Activated CD8-positive, alpha-beta T cell treated with anti-CD3 and anti-CD28 coated beads for 36 hours (primary cell): ENCODE results near the gene BLVRA. TPM values are rescaled to one million over a fixed set of nuclear protein-coding genes. Genes with fewer than 3 reads are reported as not detected.

ENCODE experiments used
- ATAC-seq: fragments of 200-7000 bp; cut with Tn5 transposase; one replicate; pipeline ENCODE4 v1.10.0; 2021; ENCODE audit warnings: mild to moderate bottlenecking, moderate library complexity
- CTCF ChIA-PET: fragments of 350-600 bp; sonication (Branson Sonifier 250); formaldehyde crosslinking; loops from one replicate; lab custom pipeline; 2021; ENCODE audit warnings: antibody characterized with exemption; lab: Charles Lee
- POLR2A ChIA-PET: fragments of 350-600 bp; sonication (Branson Sonifier 250); formaldehyde crosslinking; loops from one replicate; lab custom pipeline; 2021; ENCODE audit warnings: antibody characterized with exemption; lab: Charles Lee
- DNase-seq: peaks from one replicate; pipeline ENCODE4 v3.0.0-alpha.2; 2020
- H3K27ac Mint-ChIP-seq: one replicate; pipeline ENCODE4 v1.8.0; 2021; ENCODE audit warnings: mild to moderate bottlenecking, mixed read lengths
- H3K27me3 Mint-ChIP-seq: one replicate; pipeline ENCODE4 v1.8.0; 2021; ENCODE audit warnings: mixed read lengths
- H3K36me3 Mint-ChIP-seq: one replicate; pipeline ENCODE4 v1.8.0; 2021; ENCODE audit warnings: low read depth, mixed read lengths
- H3K4me1 Mint-ChIP-seq: one replicate; pipeline ENCODE4 v1.8.0; 2021; ENCODE audit warnings: low read depth, mixed read lengths
- H3K4me3 Mint-ChIP-seq: one replicate; pipeline ENCODE4 v1.8.0; 2021; ENCODE audit warnings: mild to moderate bottlenecking, moderate library complexity, mixed read lengths
- H3K9me3 Mint-ChIP-seq: one replicate; pipeline ENCODE4 v1.8.0; 2021; ENCODE audit warnings: mixed read lengths
- intact Hi-C: fragments of 100-400 bp; cut with micrococcal nuclease; formaldehyde crosslinking; loops from one replicate; pipeline ENCODE4 v1.10.0; 2022
- total RNA-seq, 2 experiments: library from RNA; stranded (reverse); gene quantifications; one replicate each; pipeline ENCODE4 v1.2.3, GENCODE V29; 2021
- TF ChIP-seq, protein P1 (sequence below): fragments of 200-600 bp; IDR thresholded peaks from one replicate; pipeline ENCODE4 v1.8.0; 2022; ENCODE audit warnings: antibody characterized with exemption, mild to moderate bottlenecking

The BLVRA gene
- total RNA-seq, 2 experiments from 2014 or later: 30.9 to 34.2 TPM

DNA sequence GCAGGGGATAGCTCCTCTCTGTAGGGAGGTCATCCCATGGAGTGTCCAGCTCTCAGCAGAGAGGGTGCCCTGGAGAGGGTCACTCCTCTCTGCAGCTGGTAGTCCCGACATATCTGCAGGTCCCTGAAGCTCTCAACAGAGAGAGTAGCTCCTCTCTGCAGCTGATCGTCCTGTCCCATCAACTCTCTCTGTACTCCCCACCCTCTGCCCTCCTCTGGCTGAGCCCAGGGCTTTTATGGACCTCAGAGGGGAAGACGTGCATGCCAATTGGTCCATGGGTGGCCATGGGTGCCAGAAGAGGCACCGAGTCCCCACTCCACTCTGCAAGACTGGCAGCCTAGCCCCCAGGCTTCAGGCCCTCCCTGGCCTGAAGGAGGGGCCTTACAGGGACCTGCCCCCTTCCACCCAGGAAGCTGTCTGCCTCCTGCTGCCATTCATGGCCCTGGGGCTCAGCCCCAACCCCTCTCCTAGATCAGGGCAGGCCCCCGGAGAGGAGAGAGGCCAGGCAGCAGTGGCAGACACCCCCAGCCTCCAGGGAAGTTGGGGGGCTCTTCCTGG is 9.0 kb upstream of the BLVRA start:
- Mint-ChIP-seq H3K9me3 (no peaks in the 10 kb centered on the region), H3K36me3 (no peaks in the 10 kb centered on the region), H3K27ac (no peak overlapping the region), H3K4me3 (no peak overlapping the region), H3K4me1 (peaks cover 15% of the 10 kb centered on the region), H3K27me3 (peaks cover 6% of the 10 kb centered on the region)
- ChIA-PET CTCF (interaction anchor here (1.2 to 1.7 kb wide), 2 partner anchors 50 to 167 kb away, joined by 3 to 4 read pairs; partner anchors contain the start of gene STK17A), POLR2A (interaction anchor here (1.1 to 1.4 kb wide), 3 partner anchors 9 to 20 kb away, joined by 3 to 5 read pairs (median 5); partner anchors contain the start of genes BLVRA and COA1)
- intact Hi-C loops: no loop called here
- TF ChIP-seq, protein P1, sequence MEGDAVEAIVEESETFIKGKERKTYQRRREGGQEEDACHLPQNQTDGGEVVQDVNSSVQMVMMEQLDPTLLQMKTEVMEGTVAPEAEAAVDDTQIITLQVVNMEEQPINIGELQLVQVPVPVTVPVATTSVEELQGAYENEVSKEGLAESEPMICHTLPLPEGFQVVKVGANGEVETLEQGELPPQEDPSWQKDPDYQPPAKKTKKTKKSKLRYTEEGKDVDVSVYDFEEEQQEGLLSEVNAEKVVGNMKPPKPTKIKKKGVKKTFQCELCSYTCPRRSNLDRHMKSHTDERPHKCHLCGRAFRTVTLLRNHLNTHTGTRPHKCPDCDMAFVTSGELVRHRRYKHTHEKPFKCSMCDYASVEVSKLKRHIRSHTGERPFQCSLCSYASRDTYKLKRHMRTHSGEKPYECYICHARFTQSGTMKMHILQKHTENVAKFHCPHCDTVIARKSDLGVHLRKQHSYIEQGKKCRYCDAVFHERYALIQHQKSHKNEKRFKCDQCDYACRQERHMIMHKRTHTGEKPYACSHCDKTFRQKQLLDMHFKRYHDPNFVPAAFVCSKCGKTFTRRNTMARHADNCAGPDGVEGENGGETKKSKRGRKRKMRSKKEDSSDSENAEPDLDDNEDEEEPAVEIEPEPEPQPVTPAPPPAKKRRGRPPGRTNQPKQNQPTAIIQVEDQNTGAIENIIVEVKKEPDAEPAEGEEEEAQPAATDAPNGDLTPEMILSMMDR: no peak
- no peak for DNase-seq
- no peak for ATAC-seq

DNA sequence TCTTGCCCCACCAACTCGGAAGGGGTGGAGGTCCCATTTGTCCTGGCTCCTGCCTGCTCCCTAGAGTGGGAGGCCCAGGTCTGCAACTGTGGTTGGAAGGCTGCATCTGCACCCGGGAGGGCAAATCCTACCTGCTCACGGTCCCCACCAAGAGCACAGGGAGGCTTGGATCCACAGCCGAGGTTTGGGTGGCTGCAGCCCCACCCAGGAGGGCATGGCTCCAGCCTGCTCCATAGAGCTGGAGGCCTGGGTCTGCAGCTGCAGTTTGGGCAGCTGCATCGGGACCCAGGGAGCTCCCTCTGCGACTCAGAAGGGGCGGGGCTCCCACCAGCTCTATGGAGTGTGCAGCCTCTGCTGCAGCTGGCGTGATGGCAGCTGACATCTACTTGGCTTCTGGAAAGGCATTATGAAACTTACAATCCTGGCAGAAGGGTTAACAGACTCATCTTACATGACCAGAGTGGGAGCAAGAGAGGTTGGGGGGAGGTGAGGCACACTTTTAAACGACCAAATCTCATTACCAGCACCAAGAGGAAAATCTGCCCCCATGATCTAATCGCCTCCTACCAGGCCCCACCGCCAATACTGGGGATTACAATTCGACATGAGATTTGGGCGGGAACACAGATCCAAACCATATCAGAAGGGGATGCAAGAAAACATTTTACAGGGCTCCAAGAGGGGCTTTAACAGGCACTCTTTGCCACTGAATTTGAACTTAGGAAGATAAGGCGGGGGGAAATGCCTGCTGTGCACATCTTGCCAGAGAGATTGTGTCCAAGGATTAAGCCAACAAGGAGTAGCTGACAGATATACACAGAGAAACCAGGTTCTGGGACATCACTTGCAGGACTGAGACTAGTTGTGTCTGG is 8.2 kb upstream of the BLVRA start:
- ChIA-PET CTCF (interaction anchor here (1.1 to 1.7 kb wide), 5 partner anchors 20 to 168 kb away, joined by 3 to 6 read pairs (median 3); partner anchors contain the start of genes COA1 and STK17A), POLR2A (interaction anchor here (1.1 to 1.4 kb wide), 3 partner anchors 8 to 21 kb away, joined by 3 to 5 read pairs (median 5); partner anchors contain the start of genes BLVRA and COA1)
- Mint-ChIP-seq H3K9me3 (no peaks in the 10 kb centered on the region), H3K4me1 (peaks cover 15% of the 10 kb centered on the region), H3K27me3 (peaks cover 6% of the 10 kb centered on the region), H3K36me3 (no peaks in the 10 kb centered on the region), H3K27ac (no peak overlapping the region), H3K4me3 (no peak overlapping the region)
- ATAC-seq (no peak), DNase-seq (no peak)
- TF ChIP-seq, protein P1: no peak
- intact Hi-C loops: no loop called here

DNA sequence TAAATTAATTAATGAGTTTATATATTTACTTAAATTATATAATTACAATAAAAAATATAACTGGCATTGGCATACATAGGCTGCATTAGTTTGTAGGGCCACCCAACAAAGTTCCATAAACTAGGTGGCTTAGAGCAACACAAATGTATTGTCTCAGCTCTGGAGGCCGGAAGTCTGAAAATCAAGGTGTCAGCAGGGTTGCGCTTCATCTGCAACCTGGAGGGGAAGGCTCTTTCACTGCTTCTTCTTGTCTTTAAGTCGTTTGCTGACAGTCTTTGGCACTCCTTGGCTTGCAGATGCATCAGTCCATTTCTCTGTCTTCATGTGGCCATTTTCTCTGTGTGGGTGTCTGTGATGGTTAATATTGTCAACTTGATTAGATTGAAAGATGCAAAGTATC is 6.1 kb upstream of the BLVRA start:
- peaks cover 30% of the 10 kb centered on the region for H3K4me1 Mint-ChIP-seq
- ChIA-PET CTCF (interaction anchor here (1.0 kb wide), 1 partner anchor 21 kb away, joined by 3 read pairs; no protein-coding TSS in a partner anchor), POLR2A (no interaction called here)
- H3K27ac Mint-ChIP-seq: no peak overlapping the region
- no peaks in the 10 kb centered on the region for H3K9me3 Mint-ChIP-seq
- intact Hi-C loops: no loop called here
- H3K36me3 Mint-ChIP-seq: no peaks in the 10 kb centered on the region
- no peak overlapping the region for H3K4me3 Mint-ChIP-seq
- peaks cover 7% of the 10 kb centered on the region for H3K27me3 Mint-ChIP-seq
- no peak for ATAC-seq
- DNase-seq: no peak
- TF ChIP-seq, protein P1: no peak

DNA sequence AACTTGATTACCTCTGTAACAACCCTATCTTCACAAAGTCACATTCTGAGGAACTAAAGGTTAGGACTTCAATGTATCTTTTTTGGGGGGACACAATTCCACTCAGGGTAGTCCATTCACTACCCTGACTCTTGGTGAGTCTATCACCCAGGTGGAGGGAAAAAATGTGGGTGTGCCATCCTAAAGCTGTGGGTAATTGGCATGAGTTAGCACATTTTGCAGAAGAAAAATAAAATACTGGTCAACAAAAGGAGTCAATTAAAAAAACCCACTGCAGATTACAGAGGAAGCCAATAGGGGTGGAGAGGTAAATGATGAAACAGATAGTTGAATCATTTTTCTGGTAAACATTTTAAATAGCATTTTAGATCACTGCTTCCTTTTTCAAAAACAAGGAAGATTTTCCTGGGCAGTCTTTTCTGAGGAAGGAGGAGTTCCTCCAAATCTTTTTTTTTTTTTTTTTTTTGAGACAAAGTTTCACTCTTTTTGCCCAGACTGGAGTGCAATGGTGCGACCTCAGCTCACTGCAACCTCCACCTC is 5.1 kb upstream of the BLVRA start:
- peaks cover 10% of the 10 kb centered on the region for H3K27me3 Mint-ChIP-seq
- peaks cover 36% of the 10 kb centered on the region for H3K4me1 Mint-ChIP-seq
- ATAC-seq (no peak), DNase-seq (no peak)
- POLR2A ChIA-PET: interaction anchor here (1.0 kb wide), 1 partner anchor 103 kb away, joined by 3 read pairs; no protein-coding TSS in a partner anchor
- CTCF ChIA-PET: no interaction called here
- no peaks in the 10 kb centered on the region for H3K9me3 Mint-ChIP-seq
- H3K27ac Mint-ChIP-seq: no peak overlapping the region
- intact Hi-C loops: no loop called here
- no peak overlapping the region for H3K4me3 Mint-ChIP-seq
- no peaks in the 10 kb centered on the region for H3K36me3 Mint-ChIP-seq
- TF ChIP-seq, protein P1: no peak
